Measurements from ENCODE around the gene DUS2.
"Not testable (repeated sequence)": the region's sequence is repeated elsewhere in the genome, so short reads cannot be mapped to it uniquely, and the experiment has no call there.

Gene DUS2

GRCh38 chr16:67998779-67999688 is 24.1 kb upstream of the DUS2 start, which contains the start of gene DPEP2:
Gene DPEP2 (minus strand): TSS chr16:67999484. CDS start chr16:67993212, 6,272 bp downstream.
- peak; percentile 62 for DNase-seq

- DNase-seq, result no peak
Observed at GRCh38 chr16:67999985-68000384, 23.1 kb upstream of the DUS2 start.

- no peak for DNase-seq
Observed at GRCh38 chr16:68000450-68000849, 22.6 kb upstream of the DUS2 start.

GRCh38 chr16:68003031-68003430 is 20.1 kb upstream of the DUS2 start:
- DNase-seq, result no peak

GRCh38 chr16:68005211-68005610 is 17.9 kb upstream of the DUS2 start:
- no peak for DNase-seq

GRCh38 chr16:68005786-68006286 is 17.2 kb upstream of the DUS2 start:
- peak; percentile 70 for DNase-seq

- DNase-seq, result no peak
Observed at GRCh38 chr16:68009157-68009735, 13.8 kb upstream of the DUS2 start.

- DNase-seq, result not testable (repeated sequence)
Observed at GRCh38 chr16:68009872-68010271, 13.2 kb upstream of the DUS2 start.

GRCh38 chr16:68013440-68013839 is 9.6 kb upstream of the DUS2 start:
- no peak for DNase-seq

GRCh38 chr16:68015681-68016080 is 7.4 kb upstream of the DUS2 start, which contains the start of gene DPEP2NB:
Gene DPEP2NB (minus strand): TSS chr16:68015911. CDS start chr16:68015770, 141 bp downstream.
- no peak for DNase-seq

GRCh38 chr16:68019167-68019680 is 3.9 kb upstream of the DUS2 start:
- no peak for DNase-seq

- no peak for DNase-seq
Observed at GRCh38 chr16:68021490-68021889, 1.6 kb upstream of the DUS2 start.

- no peak for DNase-seq
Observed at GRCh38 chr16:68022278-68022727, 781 bp upstream of the DUS2 start.

- DNase-seq, result no peak
Observed at GRCh38 chr16:68028996-68029395, 5.9 kb downstream of the DUS2 start.

GRCh38 chr16:68030108-68030507 is 7.0 kb downstream of the DUS2 start:
- not testable (repeated sequence) for DNase-seq

GRCh38 chr16:68031951-68032350 is 8.9 kb downstream of the DUS2 start:
- DNase-seq, result no peak

GRCh38 chr16:68033101-68033500 is 10.0 kb downstream of the DUS2 start:
- no peak for DNase-seq

- no peak for DNase-seq
Observed at GRCh38 chr16:68035227-68035626, 12.1 kb downstream of the DUS2 start.

- DNase-seq, result no peak
Observed at GRCh38 chr16:68037841-68038597, 14.9 kb downstream of the DUS2 start.

GRCh38 chr16:68040506-68041288 is 17.6 kb downstream of the DUS2 start:
- peak; percentile 92 for DNase-seq

- DNase-seq, result no peak
Observed at GRCh38 chr16:68041783-68042182, 18.7 kb downstream of the DUS2 start.

- no peak for DNase-seq
Observed at GRCh38 chr16:68046106-68046505, 23.0 kb downstream of the DUS2 start.

Measured in CD4-positive, alpha-beta T cell treated with Interleukin-10 for 1 hour (primary cell).